HG03439 (cell line): ENCODE results near the gene SYT15B.
"Not testable (repeated sequence)": the region's sequence is repeated elsewhere in the genome, so short reads cannot be mapped to it uniquely, and the experiment has no call there.

Experiments
- ATAC-seq: cut with Tn5 transposase; IDR thresholded peaks from one replicate; pipeline ENCODE4 v1.9.1; 2021; ENCODE audit warnings: mild to moderate bottlenecking, moderate library complexity; ENCODE audit not compliant: unreplicated experiment

The SYT15B gene

GRCh38 chr10:47730911-47731310, 32.5 kb downstream of the SYT15B start:
- not testable (repeated sequence) for ATAC-seq

- ATAC-seq, result not testable (repeated sequence)
Measured at GRCh38 chr10:47725740-47726139, 37.7 kb downstream of the SYT15B start.

GRCh38 chr10:47725047-47725446, 38.3 kb downstream of the SYT15B start:
- ATAC-seq, result not testable (repeated sequence)

GRCh38 chr10:47724119-47724518, 39.3 kb downstream of the SYT15B start:
- not testable (repeated sequence) for ATAC-seq

- ATAC-seq, result not testable (repeated sequence)
Measured at GRCh38 chr10:47723362-47723761, 40.0 kb downstream of the SYT15B start.

GRCh38 chr10:47717011-47717769, 46.2 kb downstream of the SYT15B start:
- not testable (repeated sequence) for ATAC-seq
